PFSK-1 (cell line): ENCODE results near the gene PRIM1.

Experiments
- FOXP2 ChIP-seq: optimal IDR thresholded peaks from 2 replicates; pipeline ENCODE3; 2011; ENCODE audit warnings: borderline replicate concordance, control low read depth, inconsistent platforms; ENCODE audit not compliant: insufficient read depth; ENCODE audit errors: extremely low read length, extremely low read depth
- POLR2AphosphoS5 ChIP-seq: IDR thresholded peaks from 2 replicates; pipeline ENCODE4 v1.6.1; 2012; ENCODE audit warnings: low read depth, mild to moderate bottlenecking, control low read depth, low read length, moderate library complexity
- SIN3A ChIP-seq: IDR thresholded peaks from 2 replicates; pipeline ENCODE4 v1.6.1; 2012; ENCODE audit warnings: mild to moderate bottlenecking, low read length, moderate library complexity, borderline replicate concordance; ENCODE audit not compliant: insufficient read depth
- TAF1 ChIP-seq: IDR thresholded peaks from 2 replicates; pipeline ENCODE4 v1.6.1; 2012; ENCODE audit warnings: low read length, control low read depth, borderline replicate concordance; ENCODE audit not compliant: insufficient read depth
- TF ChIP-seq, protein P1 (sequence below), 2 experiments: IDR thresholded peaks; 2 replicates each; pipeline versions ENCODE4 v1.6.1 to v1.8.0; 2011 to 2012; ENCODE audit warnings: low read depth in 2 of 2, low read length in 2 of 2, control low read depth in 1 of 2, inconsistent platforms in 1 of 2, mild to moderate bottlenecking in 1 of 2, moderate library complexity in 1 of 2; ENCODE audit not compliant: insufficient read depth in 1 of 2

Gene PRIM1

DNA sequence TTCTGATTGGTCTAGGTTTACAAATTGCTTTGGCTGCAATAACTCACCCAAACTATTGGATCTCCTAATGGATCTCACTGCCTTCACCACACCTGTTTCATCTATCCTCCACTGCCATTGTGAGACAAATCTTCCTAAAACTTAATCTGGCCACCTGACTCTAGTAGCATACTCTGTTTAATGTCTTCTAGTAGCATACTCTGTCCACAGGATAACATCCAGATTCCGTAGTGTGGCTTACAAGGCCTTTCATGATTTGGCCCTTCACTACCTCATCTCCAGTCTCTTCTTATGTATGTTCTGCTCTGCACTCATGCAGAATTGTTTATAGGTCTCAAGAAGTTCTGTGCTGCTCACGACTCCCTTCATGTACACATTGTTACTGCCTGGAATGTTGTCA, 21.0 kb upstream of the PRIM1 start:
- TF ChIP-seq POLR2AphosphoS5: no peak
- no peak for TF ChIP-seq TAF1
- TF ChIP-seq FOXP2: no peak
- TF ChIP-seq, protein P1, sequence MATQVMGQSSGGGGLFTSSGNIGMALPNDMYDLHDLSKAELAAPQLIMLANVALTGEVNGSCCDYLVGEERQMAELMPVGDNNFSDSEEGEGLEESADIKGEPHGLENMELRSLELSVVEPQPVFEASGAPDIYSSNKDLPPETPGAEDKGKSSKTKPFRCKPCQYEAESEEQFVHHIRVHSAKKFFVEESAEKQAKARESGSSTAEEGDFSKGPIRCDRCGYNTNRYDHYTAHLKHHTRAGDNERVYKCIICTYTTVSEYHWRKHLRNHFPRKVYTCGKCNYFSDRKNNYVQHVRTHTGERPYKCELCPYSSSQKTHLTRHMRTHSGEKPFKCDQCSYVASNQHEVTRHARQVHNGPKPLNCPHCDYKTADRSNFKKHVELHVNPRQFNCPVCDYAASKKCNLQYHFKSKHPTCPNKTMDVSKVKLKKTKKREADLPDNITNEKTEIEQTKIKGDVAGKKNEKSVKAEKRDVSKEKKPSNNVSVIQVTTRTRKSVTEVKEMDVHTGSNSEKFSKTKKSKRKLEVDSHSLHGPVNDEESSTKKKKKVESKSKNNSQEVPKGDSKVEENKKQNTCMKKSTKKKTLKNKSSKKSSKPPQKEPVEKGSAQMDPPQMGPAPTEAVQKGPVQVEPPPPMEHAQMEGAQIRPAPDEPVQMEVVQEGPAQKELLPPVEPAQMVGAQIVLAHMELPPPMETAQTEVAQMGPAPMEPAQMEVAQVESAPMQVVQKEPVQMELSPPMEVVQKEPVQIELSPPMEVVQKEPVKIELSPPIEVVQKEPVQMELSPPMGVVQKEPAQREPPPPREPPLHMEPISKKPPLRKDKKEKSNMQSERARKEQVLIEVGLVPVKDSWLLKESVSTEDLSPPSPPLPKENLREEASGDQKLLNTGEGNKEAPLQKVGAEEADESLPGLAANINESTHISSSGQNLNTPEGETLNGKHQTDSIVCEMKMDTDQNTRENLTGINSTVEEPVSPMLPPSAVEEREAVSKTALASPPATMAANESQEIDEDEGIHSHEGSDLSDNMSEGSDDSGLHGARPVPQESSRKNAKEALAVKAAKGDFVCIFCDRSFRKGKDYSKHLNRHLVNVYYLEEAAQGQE (IDR thresholded peaks at IDR 0.05; ENCODE audit: insufficient read depth in 1 of 2, low read depth in 2 of 2, low read length in 2 of 2): no peak
- TF ChIP-seq SIN3A: no peak

DNA sequence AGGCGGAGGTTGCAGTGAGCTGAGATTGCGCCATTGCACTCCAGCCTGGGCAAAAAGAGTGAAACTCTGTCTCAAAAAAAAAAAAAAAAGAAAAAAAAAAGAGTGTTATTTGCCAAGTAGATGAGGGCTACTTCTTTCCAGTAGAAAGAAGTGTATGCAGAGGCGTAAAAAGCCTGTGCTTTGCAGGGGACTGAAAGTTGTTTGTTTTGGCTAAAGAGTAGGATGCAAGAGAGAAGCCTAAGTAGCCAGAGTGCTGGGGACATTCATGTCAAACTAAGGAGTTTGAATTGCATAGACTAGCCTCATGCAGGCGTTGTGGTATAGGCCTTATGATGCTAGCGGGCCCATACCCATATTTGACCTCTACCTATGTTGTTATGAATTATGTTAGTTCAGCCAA, 20.5 kb upstream of the PRIM1 start:
- TF ChIP-seq POLR2AphosphoS5: no peak
- TF ChIP-seq, protein P1 (IDR thresholded peaks at IDR 0.05; ENCODE audit: insufficient read depth in 1 of 2, low read depth in 2 of 2, low read length in 2 of 2): no peak
- TF ChIP-seq TAF1: no peak
- TF ChIP-seq FOXP2: no peak
- TF ChIP-seq SIN3A: no peak

DNA sequence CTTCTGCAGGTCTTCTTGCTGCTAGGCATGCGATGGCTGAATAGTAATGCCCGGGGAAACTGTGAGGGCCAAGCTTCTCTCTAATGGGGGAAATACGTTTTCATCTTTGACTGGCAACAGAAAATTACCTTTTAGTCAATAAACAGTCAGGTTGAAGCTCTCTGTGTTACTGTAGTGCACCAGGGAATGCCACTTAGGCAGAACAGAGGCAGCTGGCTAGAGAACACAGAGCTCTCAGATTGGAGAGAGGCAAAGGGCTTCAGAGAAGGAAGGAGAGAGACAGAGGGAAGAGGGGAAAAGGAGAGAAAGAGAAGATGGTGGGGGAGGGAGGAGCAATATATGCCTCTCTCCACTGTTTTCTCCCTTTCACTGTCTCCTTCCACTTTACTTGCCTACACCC, 17.7 kb upstream of the PRIM1 start:
- no peak for TF ChIP-seq TAF1
- no peak for TF ChIP-seq SIN3A
- TF ChIP-seq POLR2AphosphoS5: no peak
- TF ChIP-seq, protein P1 (IDR thresholded peaks at IDR 0.05; ENCODE audit: insufficient read depth in 1 of 2, low read depth in 2 of 2, low read length in 2 of 2): no peak
- no peak for TF ChIP-seq FOXP2

DNA sequence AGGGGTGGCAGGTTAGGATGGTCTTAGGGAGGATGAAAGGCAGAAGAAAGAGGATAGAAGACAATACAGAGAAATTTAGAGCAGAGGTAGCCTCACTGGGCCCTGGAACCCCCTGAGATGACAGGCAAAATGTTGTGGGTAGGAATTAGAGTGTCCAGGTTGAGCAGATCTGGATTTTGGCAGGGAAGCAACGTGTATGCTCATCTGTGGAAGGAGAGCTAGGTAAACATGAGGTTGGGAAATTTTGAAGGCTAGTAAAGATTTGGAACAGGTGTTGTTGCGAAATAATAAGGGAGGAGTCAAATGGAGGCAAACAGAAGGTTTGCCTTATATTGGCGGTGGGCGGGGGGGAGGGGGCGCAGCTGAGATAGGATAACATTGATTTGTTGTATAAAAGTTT, 16.3 kb upstream of the PRIM1 start:
- TF ChIP-seq POLR2AphosphoS5: no peak
- TF ChIP-seq, protein P1 (IDR thresholded peaks at IDR 0.05; ENCODE audit: insufficient read depth in 1 of 2, low read depth in 2 of 2, low read length in 2 of 2): no peak
- TF ChIP-seq TAF1: no peak
- no peak for TF ChIP-seq FOXP2
- no peak for TF ChIP-seq SIN3A

DNA sequence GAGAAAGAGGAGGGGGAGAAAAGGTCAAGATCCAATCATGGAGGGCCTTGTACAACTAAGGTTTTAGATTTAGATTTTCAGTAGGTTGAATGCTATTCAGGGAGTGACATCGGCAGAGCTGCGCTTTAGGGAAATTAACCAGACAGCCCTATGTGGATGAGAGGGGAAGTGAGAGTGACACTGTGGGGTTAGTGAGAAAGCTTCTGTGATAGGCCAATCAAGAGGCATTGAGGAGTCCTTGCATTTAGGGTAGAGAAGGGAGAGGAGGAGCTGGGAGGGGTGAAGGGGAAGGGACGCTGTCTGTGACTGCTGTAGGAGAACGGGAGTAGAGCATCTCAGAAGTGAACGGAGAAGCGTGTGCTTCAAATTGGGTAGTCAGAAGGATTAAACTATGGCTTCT, 14.4 kb upstream of the PRIM1 start:
- TF ChIP-seq, protein P1 (IDR thresholded peaks at IDR 0.05; ENCODE audit: insufficient read depth in 1 of 2, low read depth in 2 of 2, low read length in 2 of 2): no peak
- TF ChIP-seq TAF1: no peak
- no peak for TF ChIP-seq FOXP2
- no peak for TF ChIP-seq SIN3A
- no peak for TF ChIP-seq POLR2AphosphoS5
